Nephron progenitor cell (in vitro differentiated cells): ENCODE results near the gene HIVEP3.
A peak's percentile ranks its signal among the peaks of the same experiment; 100 is the strongest.

ENCODE experiments used
- DNase-seq: peaks from one replicate; pipeline ENCODE4 v3.0.0; 2021
- H3K27ac Mint-ChIP-seq: 2 replicates; pipeline ENCODE4 v1.8.0; 2021; ENCODE audit warnings: mild to moderate bottlenecking, moderate library complexity, mixed read lengths
- H3K27me3 Mint-ChIP-seq: 2 replicates; pipeline ENCODE4 v1.8.0; 2021; ENCODE audit warnings: mild to moderate bottlenecking, low read depth, mixed read lengths; ENCODE audit not compliant: poor library complexity
- H3K36me3 Mint-ChIP-seq: 2 replicates; pipeline ENCODE4 v1.8.0; 2021; ENCODE audit warnings: low read depth, mixed read lengths
- H3K4me1 Mint-ChIP-seq: 2 replicates; pipeline ENCODE4 v1.8.0; 2021; ENCODE audit warnings: mixed read lengths
- H3K4me3 Mint-ChIP-seq: 2 replicates; pipeline ENCODE4 v1.8.0; 2021; ENCODE audit warnings: mild to moderate bottlenecking, moderate library complexity, mixed read lengths
- H3K9me3 Mint-ChIP-seq: 2 replicates; pipeline ENCODE4 v1.8.0; 2021; ENCODE audit warnings: mild to moderate bottlenecking, moderate library complexity, mixed read lengths
- TF ChIP-seq, protein P1 (sequence below): fragments of 200-600 bp; sonication (generic); IDR thresholded peaks from 2 replicates; pipeline ENCODE4 v1.5.0; 2021; ENCODE audit warnings: antibody characterized with exemption

HIVEP3 gene

DNA sequence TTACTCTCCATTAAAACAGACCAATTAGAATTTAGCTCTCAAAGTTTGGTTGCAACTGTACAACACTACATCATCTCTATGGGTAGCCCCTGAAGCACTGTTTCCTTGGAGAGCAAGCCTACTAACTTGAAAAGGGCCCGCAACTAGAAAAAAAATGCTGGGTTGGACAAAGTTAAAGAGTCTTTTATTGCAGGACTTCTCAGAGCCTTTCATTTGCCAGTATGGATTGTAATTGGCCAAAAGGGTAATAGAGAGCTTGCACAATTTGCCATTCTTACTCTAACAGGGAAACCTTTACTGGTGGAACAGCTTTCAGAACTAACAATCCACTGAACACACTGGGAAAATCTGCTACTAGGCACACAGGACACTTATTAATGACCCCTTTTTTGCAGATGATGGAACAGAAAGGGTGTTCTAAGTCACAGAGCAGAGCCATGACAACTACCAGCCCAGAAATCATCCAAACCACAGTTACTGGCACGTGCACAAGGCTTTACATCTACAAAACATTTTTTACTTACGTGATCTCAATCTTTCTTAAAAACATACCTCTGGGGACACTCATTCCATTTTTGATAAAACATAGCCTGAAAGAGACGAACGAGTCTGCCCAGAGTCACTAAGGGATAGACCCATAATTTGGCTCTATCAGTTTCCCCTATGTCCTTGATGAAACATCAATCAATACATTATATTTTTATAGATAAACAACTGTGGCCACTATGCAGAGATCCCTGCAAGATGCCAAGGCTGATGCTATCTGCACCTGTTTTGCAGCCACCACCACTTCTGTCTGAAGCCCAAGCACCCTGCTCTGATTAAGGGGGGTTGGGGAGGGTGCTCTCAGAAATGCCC is 257.9 kb downstream of the HIVEP3 start:
- DNase-seq, result no peak
- Mint-ChIP-seq H3K9me3 (no peaks in the 10 kb centered on the region), H3K36me3 (no peaks in the 10 kb centered on the region), H3K27me3 (peaks cover 49% of the 10 kb centered on the region), H3K27ac (no peak overlapping the region), H3K4me1 (peaks cover 17% of the 10 kb centered on the region), H3K4me3 (peak overlapping the region; percentile 84)
- TF ChIP-seq, protein P1, sequence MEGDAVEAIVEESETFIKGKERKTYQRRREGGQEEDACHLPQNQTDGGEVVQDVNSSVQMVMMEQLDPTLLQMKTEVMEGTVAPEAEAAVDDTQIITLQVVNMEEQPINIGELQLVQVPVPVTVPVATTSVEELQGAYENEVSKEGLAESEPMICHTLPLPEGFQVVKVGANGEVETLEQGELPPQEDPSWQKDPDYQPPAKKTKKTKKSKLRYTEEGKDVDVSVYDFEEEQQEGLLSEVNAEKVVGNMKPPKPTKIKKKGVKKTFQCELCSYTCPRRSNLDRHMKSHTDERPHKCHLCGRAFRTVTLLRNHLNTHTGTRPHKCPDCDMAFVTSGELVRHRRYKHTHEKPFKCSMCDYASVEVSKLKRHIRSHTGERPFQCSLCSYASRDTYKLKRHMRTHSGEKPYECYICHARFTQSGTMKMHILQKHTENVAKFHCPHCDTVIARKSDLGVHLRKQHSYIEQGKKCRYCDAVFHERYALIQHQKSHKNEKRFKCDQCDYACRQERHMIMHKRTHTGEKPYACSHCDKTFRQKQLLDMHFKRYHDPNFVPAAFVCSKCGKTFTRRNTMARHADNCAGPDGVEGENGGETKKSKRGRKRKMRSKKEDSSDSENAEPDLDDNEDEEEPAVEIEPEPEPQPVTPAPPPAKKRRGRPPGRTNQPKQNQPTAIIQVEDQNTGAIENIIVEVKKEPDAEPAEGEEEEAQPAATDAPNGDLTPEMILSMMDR, result no peak

DNA sequence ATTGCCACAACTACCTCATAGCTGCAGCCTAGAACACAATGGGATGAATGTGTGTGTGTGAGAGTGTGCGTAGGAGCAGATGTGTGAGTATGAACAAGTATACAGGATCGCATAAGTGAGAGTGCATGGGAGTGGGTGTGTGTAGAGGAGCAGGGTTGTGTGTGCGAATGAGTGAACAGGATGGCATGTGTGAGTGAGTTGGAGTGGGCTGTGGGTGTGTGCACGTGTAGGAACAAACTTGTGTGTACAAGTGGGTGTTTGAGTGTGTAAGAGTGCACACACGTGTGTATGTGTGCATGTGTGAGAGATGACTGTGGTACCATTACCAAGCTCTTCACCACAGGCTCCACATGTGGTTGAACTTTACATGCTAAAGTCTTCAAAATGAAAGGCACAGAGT is 258.8 kb downstream of the HIVEP3 start:
- peaks cover 23% of the 10 kb centered on the region for H3K4me1 Mint-ChIP-seq
- no peak overlapping the region for H3K27ac Mint-ChIP-seq
- TF ChIP-seq, protein P1, result no peak
- peak overlapping the region; percentile 41 for H3K4me3 Mint-ChIP-seq
- peaks cover 45% of the 10 kb centered on the region for H3K27me3 Mint-ChIP-seq
- H3K36me3 Mint-ChIP-seq, result no peaks in the 10 kb centered on the region
- DNase-seq, result no peak
- H3K9me3 Mint-ChIP-seq, result no peaks in the 10 kb centered on the region

DNA sequence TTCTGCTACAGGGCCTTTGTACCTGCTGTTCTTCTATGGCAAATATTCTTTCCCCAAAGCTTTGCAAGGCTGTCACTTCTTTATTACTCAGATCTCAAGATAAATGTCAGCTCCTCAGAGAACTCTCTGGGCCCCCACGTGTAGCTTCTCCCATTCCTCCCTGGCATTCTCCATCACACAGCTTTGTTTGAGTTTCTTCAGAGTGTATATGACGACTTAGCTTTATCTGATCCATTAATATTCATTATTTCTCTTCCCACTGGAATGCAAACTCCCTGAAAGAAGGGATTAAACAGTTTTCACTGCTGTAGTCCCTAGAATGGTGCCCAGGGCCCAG is 259.6 kb downstream of the HIVEP3 start:
- no peaks in the 10 kb centered on the region for H3K9me3 Mint-ChIP-seq
- H3K4me3 Mint-ChIP-seq, result no peak overlapping the region
- DNase-seq, result no peak
- H3K27me3 Mint-ChIP-seq, result peaks cover 40% of the 10 kb centered on the region
- no peaks in the 10 kb centered on the region for H3K36me3 Mint-ChIP-seq
- H3K4me1 Mint-ChIP-seq, result peaks cover 25% of the 10 kb centered on the region
- TF ChIP-seq, protein P1, result no peak
- no peak overlapping the region for H3K27ac Mint-ChIP-seq

DNA sequence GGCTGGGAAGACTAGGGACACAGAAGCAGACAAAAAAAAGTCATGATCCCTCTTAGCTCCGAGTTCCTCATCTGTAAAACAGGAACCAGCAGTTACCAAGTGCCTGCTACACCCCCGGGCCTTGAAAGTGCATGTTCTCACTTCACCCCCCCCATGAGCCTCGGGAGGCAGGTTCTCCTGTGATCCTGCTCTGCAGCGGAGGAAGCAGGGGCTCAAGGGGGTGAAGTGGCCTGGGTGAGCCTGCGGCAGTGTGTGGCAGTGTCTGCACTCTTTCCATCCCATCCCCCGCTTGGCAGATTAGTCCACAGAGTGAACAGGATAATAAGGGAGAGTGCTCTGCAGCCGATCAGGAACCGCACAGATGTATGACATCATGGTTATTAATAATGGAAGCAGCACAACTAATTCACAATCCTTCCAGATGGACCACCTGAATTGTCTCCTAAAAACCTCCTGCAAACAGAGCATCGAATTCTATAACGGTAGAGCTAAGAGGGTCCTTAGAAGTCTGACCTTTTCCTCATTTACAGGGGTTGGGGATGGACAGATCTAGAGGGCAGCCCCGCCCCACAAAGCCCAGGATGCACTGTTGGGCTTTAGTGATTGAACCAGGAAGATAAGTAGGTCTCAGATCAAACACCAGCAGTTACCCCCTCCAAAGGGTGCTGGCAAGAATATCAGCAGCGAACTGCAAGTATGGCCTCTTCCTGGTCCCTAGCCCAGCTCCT is 260.1 kb downstream of the HIVEP3 start:
- TF ChIP-seq, protein P1, result no peak
- no peaks in the 10 kb centered on the region for H3K36me3 Mint-ChIP-seq
- no peak for DNase-seq
- H3K9me3 Mint-ChIP-seq, result no peaks in the 10 kb centered on the region
- H3K4me1 Mint-ChIP-seq, result peaks cover 26% of the 10 kb centered on the region
- H3K27ac Mint-ChIP-seq, result no peak overlapping the region
- no peak overlapping the region for H3K4me3 Mint-ChIP-seq
- H3K27me3 Mint-ChIP-seq, result peaks cover 34% of the 10 kb centered on the region

DNA sequence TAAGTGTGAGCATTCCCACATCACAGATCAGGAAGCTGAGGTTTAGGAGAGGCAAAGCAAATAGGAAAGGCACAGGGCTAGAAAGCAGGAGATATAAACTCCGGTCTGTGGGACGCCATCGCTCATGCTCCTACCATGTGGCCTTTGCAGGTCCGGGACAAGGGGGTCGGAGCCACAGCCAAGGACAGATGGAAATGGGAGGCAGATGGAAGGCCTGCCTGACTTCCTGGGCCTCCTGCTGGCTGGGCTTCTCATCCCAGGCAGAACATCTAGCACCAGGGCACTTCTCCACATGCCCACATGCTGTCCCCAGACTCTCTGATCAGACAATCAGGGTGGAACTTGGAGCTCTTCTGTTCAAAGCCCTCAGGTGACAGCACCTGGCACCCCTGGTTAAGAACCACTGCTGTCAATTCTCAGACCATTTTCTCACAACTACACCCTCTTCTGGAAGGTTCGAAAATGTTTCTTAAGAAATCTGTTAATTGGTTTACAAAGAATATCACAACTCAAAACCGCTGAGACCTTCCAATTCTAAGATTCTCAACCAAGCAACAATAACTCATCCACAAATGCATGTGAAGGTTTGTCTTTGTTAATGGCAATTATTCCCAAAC is 260.9 kb downstream of the HIVEP3 start:
- Mint-ChIP-seq H3K36me3 (no peaks in the 10 kb centered on the region), H3K9me3 (no peaks in the 10 kb centered on the region), H3K27ac (no peak overlapping the region), H3K4me3 (no peak overlapping the region), H3K27me3 (peaks cover 28% of the 10 kb centered on the region), H3K4me1 (peaks cover 27% of the 10 kb centered on the region)
- TF ChIP-seq, protein P1, result no peak
- DNase-seq, result no peak
